ENCODE results near the gene NKIRAS2.

Gene NKIRAS2

GRCh38 chr17:42027590-42027889, 7.7 kb downstream of the NKIRAS2 start:
- no peak overlapping the region for H3K4me3 ChIP-seq (replicated peaks; ENCODE audit: low read depth, low read length)
- TF ChIP-seq CTCF (IDR thresholded peaks at IDR 0.05; ENCODE audit: low read depth, low read length, missing control alignments): no peak
- no peak for DNase-seq (ENCODE audit: extremely low read depth, low read depth)

GRCh38 chr17:42027961-42028790, 8.3 kb downstream of the NKIRAS2 start:
- no peak overlapping the region for H3K4me3 ChIP-seq (replicated peaks; ENCODE audit: low read depth, low read length)
- peak; percentile 25 for TF ChIP-seq CTCF (IDR thresholded peaks at IDR 0.05; ENCODE audit: low read depth, low read length, missing control alignments)
- no peak for DNase-seq (ENCODE audit: extremely low read depth, low read depth)

GRCh38 chr17:42028791-42029127, 8.9 kb downstream of the NKIRAS2 start:
- TF ChIP-seq CTCF (IDR thresholded peaks at IDR 0.05; ENCODE audit: low read depth, low read length, missing control alignments): no peak
- no peak overlapping the region for H3K4me3 ChIP-seq (replicated peaks; ENCODE audit: low read depth, low read length)

GRCh38 chr17:42031584-42031983, 11.7 kb downstream of the NKIRAS2 start:
- no peak overlapping the region for H3K4me3 ChIP-seq (replicated peaks; ENCODE audit: low read depth, low read length)
- DNase-seq (ENCODE audit: extremely low read depth, low read depth): no peak
- no peak for TF ChIP-seq CTCF (IDR thresholded peaks at IDR 0.05; ENCODE audit: low read depth, low read length, missing control alignments)

More at GRCh38 chr17:42028791-42029127, 8.9 kb downstream of the NKIRAS2 start:
- DNase-seq (ENCODE audit: extremely low read depth, low read depth): no peak

- TF ChIP-seq CTCF (IDR thresholded peaks at IDR 0.05; ENCODE audit: low read depth, low read length, missing control alignments): no peak
- no peak for DNase-seq (ENCODE audit: extremely low read depth, low read depth)
- no peak overlapping the region for H3K4me3 ChIP-seq (replicated peaks; ENCODE audit: low read depth, low read length)
These were observed 14.2 kb downstream of the NKIRAS2 start for GRCh38 chr17:42034059-42034458.

- no peak for DNase-seq (ENCODE audit: extremely low read depth, low read depth)
- no peak overlapping the region for H3K4me3 ChIP-seq (replicated peaks; ENCODE audit: low read depth, low read length)
- TF ChIP-seq CTCF (IDR thresholded peaks at IDR 0.05; ENCODE audit: low read depth, low read length, missing control alignments): no peak
These were observed 18.5 kb downstream of the NKIRAS2 start for GRCh38 chr17:42038221-42038973.

All from HFF-Myc (cell line).